Smooth muscle cell (in vitro differentiated cells): Measurements from ENCODE around the gene MYMX. TPM values are rescaled to one million over a fixed set of nuclear protein-coding genes. Genes with fewer than 3 reads are reported as not detected.

Experiments used
- DNase-seq: peaks from one replicate; lab custom pipeline; 2025; ENCODE audit not compliant: unreplicated experiment; lab: John Stamatoyannopoulos, UW
- H2AFZ ChIP-seq: fragments of 200-600 bp; sonication (generic); 2 replicates; pipeline ENCODE4 v1.6.0; 2016; ENCODE audit warnings: antibody characterized with exemption, low read depth, mild to moderate bottlenecking
- H3F3A ChIP-seq: fragments of 200-600 bp; sonication (generic); 2 replicates; pipeline ENCODE4 v1.6.0; 2017; ENCODE audit warnings: antibody characterized with exemption, low read depth
- H3K27ac ChIP-seq: fragments of 200-600 bp; sonication (generic); 2 replicates; pipeline ENCODE4 v1.5.1; 2016; ENCODE audit warnings: low read depth, mild to moderate bottlenecking
- H3K27me3 ChIP-seq: fragments of 200-600 bp; sonication (generic); 2 replicates; pipeline ENCODE4 v1.6.1; 2016; ENCODE audit warnings: low read depth, mild to moderate bottlenecking
- H3K36me3 ChIP-seq: fragments of 200-600 bp; sonication (generic); 2 replicates; pipeline ENCODE4 v1.5.1; 2016; ENCODE audit warnings: low read depth
- H3K4me1 ChIP-seq: fragments of 200-600 bp; sonication (generic); 2 replicates; pipeline ENCODE4 v1.5.1; 2016; ENCODE audit warnings: low read depth
- H3K4me2 ChIP-seq: fragments of 200-600 bp; sonication (generic); 2 replicates; pipeline ENCODE4 v1.6.0; 2016; ENCODE audit warnings: mild to moderate bottlenecking
- H3K4me3 ChIP-seq: fragments of 200-600 bp; sonication (generic); 2 replicates; pipeline ENCODE4 v1.5.1; 2016; ENCODE audit warnings: mild to moderate bottlenecking
- H3K79me2 ChIP-seq: fragments of 200-600 bp; sonication (generic); 2 replicates; pipeline ENCODE4 v1.6.0; 2016; ENCODE audit warnings: low read depth, mild to moderate bottlenecking
- H3K9ac ChIP-seq: fragments of 200-600 bp; sonication (generic); 2 replicates; pipeline ENCODE4 v1.6.0; 2016; ENCODE audit warnings: low read depth
- H3K9me3 ChIP-seq: fragments of 200-600 bp; sonication (generic); replicated peaks from 2 replicates; pipeline ENCODE4 v1.5.1; 2016; ENCODE audit warnings: low read depth
- H4K20me1 ChIP-seq: fragments of 200-600 bp; sonication (generic); 2 replicates; pipeline ENCODE4 v1.6.0; 2016; ENCODE audit warnings: low read depth
- WGBS: methylation state at CpG from one replicate; pipeline ENCODE4 v1.1.7; 2016; ENCODE audit warnings: low lambda C conversion rate; 5-methylcytosine and 5-hydroxymethylcytosine counted together
- polyA plus RNA-seq: library from polyadenylated mRNA; unstranded; fragments of >200 nt; fragmentation: Nextera tagmentation; extraction: Ambion mirVana; gene quantifications from 2 replicates; pipeline ENCODE4 v1.2.1, GENCODE V29; 2016
- total RNA-seq: library from RNA; depleted of rRNA; stranded (reverse); fragments of >200 nt; gene quantifications from 2 replicates; pipeline ENCODE4 v1.2.3, GENCODE V29; 2014
- TF ChIP-seq, protein P1 (sequence below): fragments of 200-600 bp; sonication (generic); IDR thresholded peaks from 2 replicates; pipeline ENCODE4 v1.5.1; 2017; ENCODE audit warnings: borderline replicate concordance, mild to moderate bottlenecking, antibody characterized with exemption; ENCODE audit not compliant: insufficient read depth, poor library complexity, severe bottlenecking

Gene MYMX
- total and polyA plus RNA-seq, 2 experiments from 2014 or later = not detected

DNA sequence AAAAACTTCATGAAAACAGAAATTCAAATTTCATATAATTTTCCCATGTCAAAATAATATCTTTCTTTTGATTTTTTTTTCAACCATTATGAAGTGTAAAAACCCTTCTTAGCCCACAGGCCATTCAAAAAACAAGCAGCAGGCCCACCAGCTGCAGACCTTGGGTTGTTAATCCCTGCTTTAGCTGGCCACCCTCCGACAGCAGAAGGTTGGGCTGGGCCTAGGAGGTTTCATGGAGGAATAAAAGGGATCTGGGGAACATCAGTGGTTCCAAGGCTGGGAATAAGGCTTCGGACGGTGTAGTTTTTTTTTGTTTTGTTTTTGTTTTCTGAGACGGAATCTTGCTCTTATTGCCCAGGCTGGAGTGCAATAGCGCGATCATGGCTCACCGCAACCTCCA, 26.6 kb downstream of the MYMX start:
- TF ChIP-seq, protein P1, sequence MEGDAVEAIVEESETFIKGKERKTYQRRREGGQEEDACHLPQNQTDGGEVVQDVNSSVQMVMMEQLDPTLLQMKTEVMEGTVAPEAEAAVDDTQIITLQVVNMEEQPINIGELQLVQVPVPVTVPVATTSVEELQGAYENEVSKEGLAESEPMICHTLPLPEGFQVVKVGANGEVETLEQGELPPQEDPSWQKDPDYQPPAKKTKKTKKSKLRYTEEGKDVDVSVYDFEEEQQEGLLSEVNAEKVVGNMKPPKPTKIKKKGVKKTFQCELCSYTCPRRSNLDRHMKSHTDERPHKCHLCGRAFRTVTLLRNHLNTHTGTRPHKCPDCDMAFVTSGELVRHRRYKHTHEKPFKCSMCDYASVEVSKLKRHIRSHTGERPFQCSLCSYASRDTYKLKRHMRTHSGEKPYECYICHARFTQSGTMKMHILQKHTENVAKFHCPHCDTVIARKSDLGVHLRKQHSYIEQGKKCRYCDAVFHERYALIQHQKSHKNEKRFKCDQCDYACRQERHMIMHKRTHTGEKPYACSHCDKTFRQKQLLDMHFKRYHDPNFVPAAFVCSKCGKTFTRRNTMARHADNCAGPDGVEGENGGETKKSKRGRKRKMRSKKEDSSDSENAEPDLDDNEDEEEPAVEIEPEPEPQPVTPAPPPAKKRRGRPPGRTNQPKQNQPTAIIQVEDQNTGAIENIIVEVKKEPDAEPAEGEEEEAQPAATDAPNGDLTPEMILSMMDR = no peak
- Histone ChIP-seq H2AFZ (no peak overlapping the region), H3K4me2 (no peak overlapping the region), H3F3A (peaks cover 5% of the 10 kb centered on the region), H4K20me1 (peaks cover 14% of the 10 kb centered on the region), H3K9ac (no peak overlapping the region), H3K4me1 (peaks cover 14% of the 10 kb centered on the region), H3K27ac (no peak overlapping the region), H3K79me2 (peaks cover 14% of the 10 kb centered on the region), H3K4me3 (no peak overlapping the region), H3K27me3 (no peaks in the 10 kb centered on the region), H3K36me3 (no peaks in the 10 kb centered on the region), H3K9me3 (no peaks in the 10 kb centered on the region)
- no peak for DNase-seq
- 72% methylated on average over 7 of the region's 7 CpGs for WGBS

DNA sequence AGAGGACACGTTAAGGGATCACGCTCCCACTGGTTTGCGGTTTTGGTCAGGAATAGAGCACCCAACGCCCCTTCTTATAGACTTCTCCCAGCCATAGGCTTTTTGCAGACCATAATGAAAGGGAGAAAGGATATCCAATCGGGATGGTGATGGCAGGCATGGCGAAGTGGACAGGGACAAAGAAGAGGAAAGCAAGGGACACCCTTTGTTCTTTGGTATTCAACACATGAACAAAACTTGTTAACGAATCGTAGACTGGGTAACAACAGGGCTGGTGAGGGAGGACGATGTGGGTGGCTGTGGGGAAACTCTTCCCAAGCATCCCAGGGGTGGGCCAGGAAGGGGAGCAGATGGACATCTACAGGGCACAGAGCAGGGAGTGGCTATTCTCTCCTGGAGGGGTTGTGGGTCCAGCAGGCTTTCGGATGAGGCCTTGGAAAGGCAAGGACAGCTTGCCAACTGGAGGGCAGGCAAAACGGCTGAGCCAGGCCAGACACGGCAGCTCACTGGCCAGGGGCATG, 28.7 kb downstream of the MYMX start:
- peak overlapping the region; percentile 90 for H3K27ac ChIP-seq
- WGBS = 80% methylated on average over 11 of the region's 12 CpGs
- TF ChIP-seq, protein P1 = no peak

DNA sequence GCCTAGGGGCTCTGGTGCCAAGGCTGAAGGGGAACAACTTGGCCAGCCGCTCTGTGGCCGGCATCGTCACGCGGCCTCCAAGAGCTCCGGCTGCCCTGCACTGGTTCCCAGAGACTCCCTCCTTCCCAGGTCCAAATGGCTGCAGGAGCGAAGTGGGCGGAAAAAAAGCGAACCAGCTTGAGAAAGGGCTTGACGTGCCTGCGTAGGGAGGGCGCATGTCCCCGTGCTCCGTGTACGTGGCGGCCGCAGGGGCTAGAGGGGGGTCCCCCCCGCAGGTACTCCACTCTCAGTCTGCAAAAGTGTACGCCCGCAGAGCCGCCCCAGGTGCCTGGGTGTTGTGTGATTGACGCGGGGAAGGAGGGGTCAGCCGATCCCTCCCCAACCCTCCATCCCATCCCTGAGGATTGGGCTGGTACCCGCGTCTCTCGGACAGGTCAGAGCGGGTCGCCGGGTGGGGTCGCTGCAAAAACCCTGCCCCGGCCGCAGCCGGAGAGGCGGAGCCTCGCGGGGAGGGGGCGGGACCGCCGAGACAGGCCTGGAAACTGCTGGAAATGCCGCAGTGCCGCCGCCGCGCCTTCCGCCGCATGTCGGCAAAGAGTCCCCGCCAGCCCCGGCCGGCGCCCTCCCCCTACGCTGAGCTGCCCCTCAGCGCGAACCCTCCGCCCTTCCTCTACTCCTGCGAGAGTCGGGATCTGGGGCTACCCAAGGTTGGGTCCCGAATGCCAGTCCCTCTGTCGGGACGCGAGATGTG, 29.4 kb downstream of the MYMX start:
- H3F3A ChIP-seq = peaks cover 25% of the 10 kb centered on the region
- H3K27me3 ChIP-seq = no peaks in the 10 kb centered on the region
- TF ChIP-seq, protein P1 = peak; percentile 20
- peaks cover 42% of the 10 kb centered on the region for H3K79me2 ChIP-seq
- H3K9me3 ChIP-seq = no peaks in the 10 kb centered on the region
- 3% methylated on average over 60 of the region's 62 CpGs for WGBS
- peak; percentile 75 for DNase-seq
- peaks cover 12% of the 10 kb centered on the region for H3K36me3 ChIP-seq
- H4K20me1 ChIP-seq = peaks cover 41% of the 10 kb centered on the region
- H3K9ac ChIP-seq = peak overlapping the region; percentile 93
- H3K27ac ChIP-seq = peak overlapping the region; percentile 90
- H3K4me3 ChIP-seq = peak overlapping the region; percentile 89
- peak overlapping the region; percentile 93 for H3K4me2 ChIP-seq
- peak overlapping the region; percentile 99 for H2AFZ ChIP-seq
- H3K4me1 ChIP-seq = peaks cover 29% of the 10 kb centered on the region

More for the DNA sequence above, 28.7 kb downstream of the MYMX start:
- Histone ChIP-seq H3K9ac (no peak overlapping the region), H3K79me2 (peaks cover 35% of the 10 kb centered on the region), H3K4me1 (peaks cover 29% of the 10 kb centered on the region), H4K20me1 (peaks cover 35% of the 10 kb centered on the region), H2AFZ (no peak overlapping the region), H3K4me3 (peak overlapping the region; percentile 89), H3F3A (peaks cover 19% of the 10 kb centered on the region), H3K9me3 (no peaks in the 10 kb centered on the region), H3K4me2 (peak overlapping the region; percentile 93), H3K36me3 (peaks cover 10% of the 10 kb centered on the region), H3K27me3 (no peaks in the 10 kb centered on the region)
- DNase-seq = no peak
